Vagina (tissue), 2 donors: ENCODE results near the gene ISCU. TPM values are rescaled to one million over a fixed set of nuclear protein-coding genes. Genes with fewer than 3 reads are reported as not detected.
A peak's percentile ranks its signal among the peaks of the same experiment; 100 is the strongest.

Experiments used
- DNase-seq, 2 donors: peaks; one replicate each; pipeline ENCODE4 v3.0.0-alpha.2; 2017; ENCODE audit errors: extremely low spot score in 2 of 2
- H3K27ac ChIP-seq: fragments of 200-600 bp; sonication (generic); one replicate; pipeline ENCODE4 v1.5.1; 2019
- H3K27me3 ChIP-seq: fragments of 200-600 bp; sonication (generic); one replicate; pipeline ENCODE4 v1.5.1; 2019
- H3K36me3 ChIP-seq, 2 donors: fragments of 200-600 bp; sonication (generic); one replicate each; pipeline ENCODE4 v1.5.1; 2017 to 2019
- H3K4me1 ChIP-seq: fragments of 200-600 bp; sonication (generic); one replicate; pipeline ENCODE4 v1.5.1; 2019
- H3K4me3 ChIP-seq, 2 donors: fragments of 200-600 bp; sonication (generic); 1 replicate in 1 of 2; 2 replicates in 1 of 2; pipeline ENCODE4 v1.5.1; 2016 to 2019
- H3K9me3 ChIP-seq: fragments of 200-600 bp; sonication (generic); one replicate; pipeline ENCODE4 v1.5.1; 2019
- POLR2A ChIP-seq, 2 donors: fragments of 450-650 bp; IDR thresholded peaks; one replicate each; pipeline ENCODE4 v1.6.1; 2017; ENCODE audit warnings: antibody characterized with exemption in 2 of 2, mild to moderate bottlenecking in 2 of 2, moderate library complexity in 2 of 2
- POLR2AphosphoS5 ChIP-seq, 2 donors: sonication (generic); formaldehyde crosslinking; IDR thresholded peaks; one replicate each; pipeline ENCODE4 v1.9.0; 2017; ENCODE audit warnings: antibody characterized with exemption in 2 of 2, mild to moderate bottlenecking in 2 of 2, low read depth in 1 of 2; ENCODE audit not compliant: insufficient read depth in 1 of 2
- intact Hi-C: fragments of 100-400 bp; cut with DNase I; formaldehyde crosslinking; loops from one replicate; pipeline ENCODE4 v1.15.1; 2023
- total RNA-seq: library from RNA; depleted of rRNA; stranded (reverse); fragments of >200 nt; gene quantifications from one replicate; pipeline ENCODE4 v1.2.3, GENCODE V29; 2016
- TF ChIP-seq, protein P1 (sequence below), 3 experiments: fragments of 450-650 bp in 2 of 3; fragments of 200-600 bp in 1 of 3; sonication (generic) in 1 of 3; IDR thresholded peaks; one replicate each; pipeline ENCODE4 v1.5.1; 2017 to 2019; ENCODE audit warnings: antibody characterized with exemption in 3 of 3, mild to moderate bottlenecking in 2 of 3, moderate library complexity in 2 of 3

ISCU gene
- total RNA-seq, 1 donor from 2014 or later: 167 TPM

DNA sequence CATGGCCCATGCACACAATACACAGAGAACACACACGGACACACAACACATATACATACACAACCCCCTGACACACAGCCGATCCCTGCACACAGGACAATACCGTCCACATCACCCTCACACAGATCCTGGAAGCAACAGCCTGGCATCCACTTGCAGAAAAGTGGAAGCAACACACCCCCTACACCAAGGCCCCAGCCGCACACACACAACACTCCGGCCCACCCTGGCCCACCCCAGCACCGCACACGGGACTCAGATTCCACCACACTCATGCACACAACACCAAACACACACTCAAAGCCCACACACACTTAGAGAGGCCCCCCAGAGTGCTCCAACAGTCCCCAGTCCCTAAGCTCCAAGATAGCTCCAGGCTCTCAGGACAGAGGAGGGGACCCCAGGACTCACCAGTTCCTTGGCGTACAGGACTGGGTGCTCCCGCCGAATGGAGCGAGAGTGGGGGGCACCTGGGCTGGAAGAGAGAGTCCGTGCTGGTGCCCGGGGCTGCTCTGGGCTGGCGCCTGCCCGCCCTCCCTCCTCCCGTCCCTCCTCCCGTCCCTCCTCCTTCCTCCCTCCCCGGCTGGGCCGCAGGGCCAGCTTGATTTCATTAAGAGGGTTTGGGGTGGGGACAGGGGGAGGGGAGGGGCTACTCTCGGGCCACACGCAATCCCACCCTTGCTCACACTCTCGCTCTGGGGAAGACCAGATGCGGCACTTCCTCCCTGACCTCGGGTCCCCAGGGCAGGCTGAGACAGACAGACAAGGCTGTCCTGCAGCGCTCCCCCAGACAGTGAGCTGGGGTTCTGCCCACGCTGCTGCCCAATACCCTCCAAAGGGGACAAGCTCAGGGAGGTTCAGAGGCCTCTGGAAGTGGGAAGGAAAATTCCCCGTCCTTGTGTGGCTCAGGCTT, 35.4 kb downstream of the ISCU start, which contains the start of gene TMEM119:
Gene TMEM119 (minus strand): TSS at position 526 of the 913 bp plus-strand sequence. CDS start 5,701 bp downstream, outside the sequence.
- TF ChIP-seq POLR2AphosphoS5 (IDR thresholded peaks at IDR 0.05; ENCODE audit: insufficient read depth in 1 of 2, low read depth in 1 of 2) (peak in 1 of 2 donors; percentile 53), POLR2A (IDR thresholded peaks at IDR 0.05) (no peak)
- TF ChIP-seq, protein P1, sequence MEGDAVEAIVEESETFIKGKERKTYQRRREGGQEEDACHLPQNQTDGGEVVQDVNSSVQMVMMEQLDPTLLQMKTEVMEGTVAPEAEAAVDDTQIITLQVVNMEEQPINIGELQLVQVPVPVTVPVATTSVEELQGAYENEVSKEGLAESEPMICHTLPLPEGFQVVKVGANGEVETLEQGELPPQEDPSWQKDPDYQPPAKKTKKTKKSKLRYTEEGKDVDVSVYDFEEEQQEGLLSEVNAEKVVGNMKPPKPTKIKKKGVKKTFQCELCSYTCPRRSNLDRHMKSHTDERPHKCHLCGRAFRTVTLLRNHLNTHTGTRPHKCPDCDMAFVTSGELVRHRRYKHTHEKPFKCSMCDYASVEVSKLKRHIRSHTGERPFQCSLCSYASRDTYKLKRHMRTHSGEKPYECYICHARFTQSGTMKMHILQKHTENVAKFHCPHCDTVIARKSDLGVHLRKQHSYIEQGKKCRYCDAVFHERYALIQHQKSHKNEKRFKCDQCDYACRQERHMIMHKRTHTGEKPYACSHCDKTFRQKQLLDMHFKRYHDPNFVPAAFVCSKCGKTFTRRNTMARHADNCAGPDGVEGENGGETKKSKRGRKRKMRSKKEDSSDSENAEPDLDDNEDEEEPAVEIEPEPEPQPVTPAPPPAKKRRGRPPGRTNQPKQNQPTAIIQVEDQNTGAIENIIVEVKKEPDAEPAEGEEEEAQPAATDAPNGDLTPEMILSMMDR (IDR thresholded peaks at IDR 0.05): no peak
- Histone ChIP-seq H3K27me3 (no peaks in the 10 kb centered on the region), H3K4me1 (peaks cover 25% of the 10 kb centered on the region), H3K9me3 (no peaks in the 10 kb centered on the region), H3K27ac (peak within 1 kb of the TSS; percentile 86), H3K36me3 (no peaks in the 10 kb centered on the region), H3K4me3 (peak within 1 kb of the TSS; percentile 41 to 52)
- intact Hi-C loops: no loop called here
- no peak for DNase-seq

DNA sequence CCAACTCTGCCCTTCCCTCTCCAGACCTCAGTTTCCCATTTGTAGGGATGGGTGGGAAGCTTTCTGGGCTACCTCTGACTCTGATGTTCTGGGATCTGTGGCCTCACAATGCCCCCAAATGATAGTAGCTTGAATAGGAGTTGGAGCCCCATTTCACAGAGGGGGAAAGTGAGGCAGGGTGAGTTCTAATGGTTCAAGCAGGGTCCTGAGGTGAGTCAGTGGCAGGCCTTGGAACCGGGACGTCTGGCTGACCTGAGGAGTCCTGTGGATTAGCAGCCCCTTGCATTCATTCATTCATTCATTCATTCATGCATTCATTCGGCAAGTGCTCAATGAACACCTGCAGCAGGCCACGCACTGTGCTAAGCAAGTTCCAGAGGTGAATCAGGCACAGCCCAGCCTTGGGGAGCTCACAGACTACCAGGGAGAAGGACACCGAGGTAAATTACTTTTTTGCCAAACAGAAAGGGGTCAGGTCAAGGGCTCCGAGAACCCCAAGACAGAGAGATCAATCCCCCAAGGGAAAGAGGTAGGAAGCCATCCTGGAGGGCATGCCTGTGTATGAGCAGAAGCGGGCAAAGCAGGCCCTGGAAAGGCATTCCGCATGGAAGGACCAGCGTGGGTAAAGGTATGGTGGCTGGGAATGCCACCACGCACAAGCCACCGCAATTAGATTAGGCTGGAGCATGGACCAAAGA, 36.3 kb downstream of the ISCU start:
- Histone ChIP-seq H3K36me3 (no peaks in the 10 kb centered on the region), H3K9me3 (no peaks in the 10 kb centered on the region), H3K27me3 (no peaks in the 10 kb centered on the region), H3K4me3 (peak overlapping the region in 1 of 2 donors; percentile 41), H3K4me1 (peaks cover 25% of the 10 kb centered on the region), H3K27ac (peak overlapping the region; percentile 86)
- intact Hi-C loops: no loop called here
- no peak for DNase-seq
- TF ChIP-seq, protein P1 (IDR thresholded peaks at IDR 0.05): no peak
- no peak for TF ChIP-seq POLR2A (IDR thresholded peaks at IDR 0.05)
- no peak for TF ChIP-seq POLR2AphosphoS5 (IDR thresholded peaks at IDR 0.05; ENCODE audit: insufficient read depth in 1 of 2, low read depth in 1 of 2)

DNA sequence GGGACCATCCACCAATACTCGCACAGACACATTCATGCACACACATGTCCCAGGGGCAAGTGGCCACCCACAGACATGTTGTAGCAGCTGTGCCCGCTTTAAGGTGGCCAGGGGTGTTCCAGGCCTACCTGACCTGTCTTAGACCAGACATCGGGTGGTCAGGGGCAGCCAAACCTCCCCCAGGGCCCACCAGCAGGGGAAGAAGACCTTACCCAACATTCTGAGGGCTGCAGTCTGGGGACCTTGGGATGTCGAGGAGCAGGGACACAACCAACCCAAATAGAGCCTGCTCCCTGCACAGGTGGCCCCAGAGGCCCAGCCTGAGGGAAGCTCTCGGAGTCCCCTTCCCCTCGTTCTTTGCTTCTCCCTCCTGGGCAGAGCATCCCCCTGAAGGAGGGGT, 37.1 kb downstream of the ISCU start:
- Histone ChIP-seq H3K4me1 (peaks cover 25% of the 10 kb centered on the region), H3K27ac (no peak overlapping the region), H3K4me3 (no peak overlapping the region), H3K9me3 (no peaks in the 10 kb centered on the region), H3K27me3 (no peaks in the 10 kb centered on the region), H3K36me3 (no peaks in the 10 kb centered on the region)
- TF ChIP-seq, protein P1 (IDR thresholded peaks at IDR 0.05): no peak
- DNase-seq: no peak
- intact Hi-C loops: no loop called here

- Histone ChIP-seq H3K4me3 (no peak overlapping the region), H3K4me1 (peaks cover 25% of the 10 kb centered on the region), H3K9me3 (no peaks in the 10 kb centered on the region), H3K36me3 (no peaks in the 10 kb centered on the region), H3K27ac (no peak overlapping the region), H3K27me3 (no peaks in the 10 kb centered on the region)
- TF ChIP-seq POLR2A (IDR thresholded peaks at IDR 0.05): no peak
- no peak for TF ChIP-seq POLR2AphosphoS5 (IDR thresholded peaks at IDR 0.05; ENCODE audit: insufficient read depth in 1 of 2, low read depth in 1 of 2)
- TF ChIP-seq, protein P1 (IDR thresholded peaks at IDR 0.05): no peak
- intact Hi-C loops: no loop called here
- no peak for DNase-seq
These were observed 37.7 kb downstream of the ISCU start for GRCh38 chr12:108599948-108600701.
